Endothelial cell of umbilical vein (primary cell): ENCODE measurements around the gene JAG2.

Experiments
- CTCF ChIP-seq, 2 donors: IDR thresholded peaks; 1 replicate in 1 of 2; 2 replicates in 1 of 2; pipeline ENCODE4 v1.5.1; 2011; ENCODE audit warnings: low read length in 2 of 2, mild to moderate bottlenecking in 2 of 2, moderate library complexity in 2 of 2, control low read depth in 1 of 2, inconsistent platforms in 1 of 2, low read depth in 1 of 2; ENCODE audit not compliant: insufficient read depth in 1 of 2; ENCODE audit errors: extremely low read depth in 1 of 2
- EZH2 ChIP-seq: IDR thresholded peaks from 2 replicates; pipeline ENCODE4 v1.6.1; 2012; ENCODE audit warnings: borderline replicate concordance, low read depth, mild to moderate bottlenecking, moderate library complexity, low read length, inconsistent platforms; ENCODE audit not compliant: severe bottlenecking
- FOS ChIP-seq: IDR thresholded peaks from 2 replicates; pipeline ENCODE4 v1.6.1; 2011; ENCODE audit warnings: mild to moderate bottlenecking, low read length, moderate library complexity, borderline replicate concordance; ENCODE audit not compliant: insufficient read depth
- POLR2A ChIP-seq: IDR thresholded peaks from 2 replicates; pipeline ENCODE4 v1.6.1; 2012; ENCODE audit warnings: low read depth, mild to moderate bottlenecking, control low read depth, low read length
- POLR2AphosphoS5 ChIP-seq: IDR thresholded peaks from 2 replicates; pipeline ENCODE4 v1.6.1; 2012; ENCODE audit warnings: low read depth, mild to moderate bottlenecking, control low read depth, low read length, moderate library complexity; ENCODE audit not compliant: insufficient read depth

GRCh38 chr14:105200074-105200473, 31.5 kb upstream of the JAG2 start:
- TF ChIP-seq FOS (no peak), CTCF (IDR thresholded peaks at IDR 0.05; ENCODE audit: extremely low read depth in 1 of 2, insufficient read depth in 1 of 2, low read depth in 1 of 2, low read length in 2 of 2) (peak in 1 of 2 donors; percentile 35), EZH2 (no peak), POLR2A (no peak), POLR2AphosphoS5 (no peak)
